ENCODE results near the gene KSR2.

The KSR2 gene

DNA sequence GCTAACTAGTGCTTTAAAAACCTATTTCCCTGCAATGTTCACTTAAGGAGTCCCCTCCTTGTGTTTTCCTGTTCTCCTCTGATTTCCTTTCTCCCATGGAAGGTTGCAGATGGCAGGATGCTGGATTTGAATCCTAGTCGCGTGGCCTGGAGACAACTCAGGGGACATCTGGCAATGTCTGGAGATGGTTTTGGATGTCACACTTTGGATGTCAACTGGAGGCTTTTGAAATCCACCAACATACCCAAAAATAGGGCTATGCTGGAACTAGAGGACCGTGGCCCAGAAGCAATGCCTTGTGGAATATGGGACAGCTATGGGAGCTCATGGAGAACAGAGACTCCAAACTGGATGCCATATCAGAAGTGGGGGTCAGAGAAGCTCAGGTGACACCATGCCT lies 511.6 kb downstream of the KSR2 start:
- TF ChIP-seq, protein P1, sequence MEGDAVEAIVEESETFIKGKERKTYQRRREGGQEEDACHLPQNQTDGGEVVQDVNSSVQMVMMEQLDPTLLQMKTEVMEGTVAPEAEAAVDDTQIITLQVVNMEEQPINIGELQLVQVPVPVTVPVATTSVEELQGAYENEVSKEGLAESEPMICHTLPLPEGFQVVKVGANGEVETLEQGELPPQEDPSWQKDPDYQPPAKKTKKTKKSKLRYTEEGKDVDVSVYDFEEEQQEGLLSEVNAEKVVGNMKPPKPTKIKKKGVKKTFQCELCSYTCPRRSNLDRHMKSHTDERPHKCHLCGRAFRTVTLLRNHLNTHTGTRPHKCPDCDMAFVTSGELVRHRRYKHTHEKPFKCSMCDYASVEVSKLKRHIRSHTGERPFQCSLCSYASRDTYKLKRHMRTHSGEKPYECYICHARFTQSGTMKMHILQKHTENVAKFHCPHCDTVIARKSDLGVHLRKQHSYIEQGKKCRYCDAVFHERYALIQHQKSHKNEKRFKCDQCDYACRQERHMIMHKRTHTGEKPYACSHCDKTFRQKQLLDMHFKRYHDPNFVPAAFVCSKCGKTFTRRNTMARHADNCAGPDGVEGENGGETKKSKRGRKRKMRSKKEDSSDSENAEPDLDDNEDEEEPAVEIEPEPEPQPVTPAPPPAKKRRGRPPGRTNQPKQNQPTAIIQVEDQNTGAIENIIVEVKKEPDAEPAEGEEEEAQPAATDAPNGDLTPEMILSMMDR (conservative IDR thresholded peaks at IDR 0.05), result no peak
- no peak overlapping the region for H3K27ac ChIP-seq

DNA sequence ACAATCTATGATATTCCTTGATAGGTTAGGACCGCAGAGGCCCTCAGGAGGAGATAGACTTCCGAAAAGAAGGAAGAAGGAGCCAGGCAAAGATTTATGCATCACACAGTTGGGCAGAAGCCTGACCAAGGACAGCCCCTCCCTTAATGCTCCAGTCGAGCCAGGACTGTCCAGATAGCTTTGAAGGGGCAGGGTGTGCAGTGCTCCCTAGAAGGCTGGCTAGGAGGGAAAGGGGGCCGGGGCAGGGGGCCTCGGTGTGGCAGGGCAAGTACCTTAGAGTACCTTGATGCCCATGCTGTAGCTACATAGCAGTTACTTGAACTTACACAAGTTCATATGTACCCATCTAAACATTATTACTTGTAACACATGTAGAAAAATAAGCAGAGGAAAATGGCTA lies 512.7 kb downstream of the KSR2 start:
- TF ChIP-seq, protein P1 (conservative IDR thresholded peaks at IDR 0.05), result no peak
- H3K27ac ChIP-seq, result no peak overlapping the region

DNA sequence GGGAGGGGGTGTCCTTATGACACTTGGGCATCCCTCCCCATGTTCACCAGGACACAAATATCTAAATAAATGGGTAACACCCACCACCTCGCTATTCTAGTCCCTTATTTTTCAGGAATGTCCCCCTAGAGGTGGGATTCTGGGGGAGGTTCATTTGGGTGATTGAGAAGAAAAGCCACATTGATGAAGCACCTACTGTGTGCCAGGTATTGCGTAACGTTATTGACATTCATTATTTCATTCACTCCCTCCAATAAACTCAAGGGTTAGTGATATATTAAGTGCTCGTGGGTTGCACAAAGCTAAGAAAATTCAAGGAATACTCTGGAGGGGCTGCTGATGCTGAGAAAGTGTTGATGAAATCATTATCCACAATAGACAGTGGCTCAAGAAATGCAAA lies 514.8 kb downstream of the KSR2 start:
- H3K27ac ChIP-seq, result no peak overlapping the region
- TF ChIP-seq, protein P1 (conservative IDR thresholded peaks at IDR 0.05), result no peak

DNA sequence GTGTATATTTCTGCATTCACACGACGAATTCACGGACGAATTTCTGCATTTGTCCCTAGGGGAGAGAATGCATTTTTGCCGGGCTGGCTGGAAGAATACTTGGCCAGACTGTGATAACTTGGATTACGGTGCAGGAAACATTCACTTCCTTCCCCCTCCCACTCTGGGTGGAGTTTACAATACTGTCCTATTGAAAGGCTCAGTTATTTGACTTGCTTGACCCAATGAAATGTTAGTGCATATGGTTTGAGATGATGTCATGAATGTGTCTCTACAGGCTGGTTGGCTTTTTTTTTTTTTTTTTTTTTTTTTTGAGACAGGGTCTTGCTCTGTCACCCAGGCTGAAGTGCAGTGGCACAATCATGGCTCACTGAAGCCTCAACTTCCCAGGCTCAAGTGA lies 516.7 kb downstream of the KSR2 start:
- TF ChIP-seq, protein P1 (conservative IDR thresholded peaks at IDR 0.05), result no peak
- no peak overlapping the region for H3K27ac ChIP-seq

DNA sequence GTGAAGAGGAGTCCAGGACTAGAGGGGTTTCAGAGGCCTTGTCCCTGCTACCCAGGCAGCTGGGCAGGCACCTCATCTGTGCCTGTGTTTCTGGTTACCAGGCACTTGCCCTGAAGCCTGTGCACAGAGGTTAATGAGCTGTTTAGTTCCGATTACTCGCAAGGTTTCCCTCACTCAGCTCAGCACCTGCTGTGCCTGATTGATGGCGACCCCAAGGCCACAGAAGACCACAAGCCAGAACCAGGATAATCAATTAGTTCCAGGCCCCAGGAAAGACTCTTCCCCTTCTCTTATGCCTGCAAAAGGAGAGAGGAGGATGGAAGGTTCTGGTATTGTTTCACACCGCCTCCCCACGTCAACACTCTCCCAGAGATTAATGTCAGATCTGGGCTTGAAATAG lies 518.6 kb downstream of the KSR2 start:
- TF ChIP-seq, protein P1 (conservative IDR thresholded peaks at IDR 0.05), result no peak

DNA sequence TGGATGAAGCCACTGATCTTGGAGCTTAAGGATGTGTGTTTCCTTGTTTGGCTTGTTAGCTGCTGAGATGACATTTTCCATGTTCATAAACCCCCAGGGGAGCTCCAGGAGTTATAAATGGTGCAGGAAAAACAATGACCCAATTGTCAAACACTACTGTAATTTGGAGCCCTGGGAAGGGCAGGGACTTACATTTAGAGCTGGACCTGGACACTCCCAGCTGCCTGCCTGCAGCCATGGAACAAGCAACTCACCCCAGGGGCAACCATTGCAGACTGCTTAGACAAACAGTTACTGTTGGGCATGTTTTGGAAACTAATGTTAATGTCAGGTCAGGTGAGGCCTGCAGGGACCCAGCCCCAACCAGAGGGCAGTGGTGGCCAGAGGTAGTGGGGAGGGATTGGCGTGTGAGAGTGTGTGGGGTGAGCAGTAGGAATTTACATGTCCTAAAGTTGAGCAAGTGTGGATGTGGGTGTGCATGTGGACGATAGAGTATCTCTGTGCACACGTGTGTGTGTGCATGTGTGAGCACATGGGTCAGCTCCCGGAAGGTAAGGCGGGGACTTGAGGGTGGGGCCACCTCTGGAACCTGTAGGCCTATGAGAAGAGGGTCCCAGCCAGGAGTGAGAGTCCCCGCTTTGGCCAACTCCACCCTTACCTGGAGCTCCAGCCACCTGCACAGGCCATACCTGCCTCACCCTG lies 521.0 kb downstream of the KSR2 start:
- H3K27ac ChIP-seq, result no peak overlapping the region
- TF ChIP-seq, protein P1 (conservative IDR thresholded peaks at IDR 0.05), result no peak

More for the DNA sequence above, 518.6 kb downstream of the KSR2 start:
- H3K27ac ChIP-seq, result no peak overlapping the region

DNA sequence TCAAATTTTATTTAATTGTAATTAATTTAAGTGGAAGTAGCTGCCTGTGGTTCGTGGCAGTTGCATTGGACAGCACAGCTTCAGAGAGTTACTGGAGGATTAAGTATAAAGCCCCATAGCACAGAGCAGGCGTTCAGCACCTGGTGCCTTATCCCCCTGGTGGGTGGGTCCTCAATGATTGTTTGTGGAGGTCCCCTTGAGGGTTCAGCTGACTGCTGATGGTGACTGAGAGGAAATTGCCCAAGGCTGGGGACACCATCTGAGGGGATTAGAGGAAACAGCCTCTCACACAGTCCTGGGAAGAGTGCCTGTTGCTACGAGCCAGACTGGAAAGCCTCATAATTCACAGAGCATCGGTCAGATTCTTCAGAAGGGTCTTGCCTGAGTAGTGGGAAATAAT lies 524.0 kb downstream of the KSR2 start:
- H3K27ac ChIP-seq, result no peak overlapping the region
- TF ChIP-seq, protein P1 (conservative IDR thresholded peaks at IDR 0.05), result no peak

Measured in VCaP (cell line).